GM19328 (cell line): ENCODE data around the gene YIPF1.

Experiments used
- ATAC-seq: cut with Tn5 transposase; IDR thresholded peaks from one replicate; pipeline ENCODE4 v1.9.1; 2021; ENCODE audit warnings: mild to moderate bottlenecking, moderate library complexity; ENCODE audit not compliant: unreplicated experiment

The YIPF1 gene

DNA sequence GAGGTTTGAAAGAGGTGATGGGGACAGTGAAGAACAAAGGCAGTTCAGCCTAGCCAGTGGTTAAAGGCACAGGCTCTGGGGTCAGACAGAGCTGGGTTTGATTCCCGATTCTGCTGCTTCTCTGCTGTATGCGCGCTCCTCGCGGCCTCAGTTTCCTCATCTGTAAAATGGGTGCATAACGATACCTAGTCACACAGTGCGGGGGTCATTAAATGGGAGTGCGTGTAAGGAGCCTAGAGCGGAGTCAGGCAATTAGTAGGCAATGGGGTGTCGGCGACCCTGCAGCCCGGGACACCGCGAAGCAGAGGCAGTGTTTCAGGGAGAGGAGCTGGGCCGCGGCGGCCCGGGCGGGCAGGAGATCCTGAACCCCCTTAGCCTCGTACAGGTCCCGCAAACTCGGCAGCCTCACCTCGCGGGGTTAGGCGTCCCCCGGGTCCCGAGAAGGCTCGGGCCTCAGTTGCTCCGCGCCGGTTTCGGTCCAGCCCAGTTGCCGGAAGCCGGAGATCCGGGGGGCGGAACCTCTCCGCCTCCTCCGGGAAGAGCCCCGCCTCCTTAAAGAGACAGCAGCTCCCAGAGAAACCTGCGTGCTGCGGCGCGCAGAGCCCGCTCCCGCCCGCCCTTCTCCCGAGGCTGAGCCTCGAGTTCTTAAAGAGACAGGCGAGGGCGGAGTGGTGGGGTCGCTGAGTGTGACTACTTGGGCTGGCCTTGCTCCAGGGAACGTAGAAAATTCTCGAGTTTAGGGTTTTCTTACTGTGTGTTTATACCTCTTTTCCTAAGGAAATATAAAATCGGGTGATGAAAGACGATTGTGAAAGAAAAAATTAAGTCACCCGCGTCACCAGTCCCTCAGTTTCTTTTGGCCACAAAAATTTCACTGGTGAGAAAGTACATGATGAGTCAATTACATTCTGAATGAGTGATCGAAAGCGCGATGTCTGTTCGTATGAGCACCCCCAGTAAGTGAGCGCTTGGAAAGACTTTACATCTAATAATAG lies at the start of gene YIPF1:
Gene YIPF1 (minus strand): TSS at position 494 of the 995 bp plus-strand sequence. CDS start 860 bp downstream, outside the sequence.
- ATAC-seq: peak; percentile 90

DNA sequence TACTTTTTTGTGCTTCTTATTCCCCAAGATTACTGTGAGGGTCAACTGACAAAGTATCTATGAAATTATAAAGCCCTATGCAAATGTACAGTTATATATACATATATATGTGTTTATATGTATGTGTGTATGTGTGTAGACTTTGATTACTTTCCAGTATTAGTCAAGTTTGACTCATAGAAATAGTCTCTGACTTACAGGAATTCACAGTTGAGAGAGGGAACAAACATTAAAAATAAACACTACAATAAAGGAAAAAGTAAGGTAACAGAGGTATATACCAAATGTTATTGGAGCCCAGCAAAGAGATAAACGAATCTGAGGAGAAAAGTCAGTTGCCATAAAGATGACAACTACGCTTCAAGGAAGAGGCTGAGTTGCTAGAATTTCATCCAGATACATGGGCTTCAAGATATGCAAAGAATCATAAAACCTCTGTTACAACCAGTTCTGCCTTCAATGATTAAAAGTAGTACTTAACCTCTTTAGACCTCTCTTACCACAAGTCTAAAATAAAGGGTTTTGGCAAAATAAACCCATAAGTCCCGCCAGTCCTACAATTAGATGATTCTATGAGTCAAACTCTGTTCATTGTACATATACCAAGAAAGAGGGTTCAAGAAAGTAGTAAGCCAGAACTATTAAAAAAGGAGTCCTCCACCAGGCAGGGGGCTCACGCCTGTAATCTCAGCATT lies 48.7 kb upstream of the YIPF1 start:
- ATAC-seq: no peak

DNA sequence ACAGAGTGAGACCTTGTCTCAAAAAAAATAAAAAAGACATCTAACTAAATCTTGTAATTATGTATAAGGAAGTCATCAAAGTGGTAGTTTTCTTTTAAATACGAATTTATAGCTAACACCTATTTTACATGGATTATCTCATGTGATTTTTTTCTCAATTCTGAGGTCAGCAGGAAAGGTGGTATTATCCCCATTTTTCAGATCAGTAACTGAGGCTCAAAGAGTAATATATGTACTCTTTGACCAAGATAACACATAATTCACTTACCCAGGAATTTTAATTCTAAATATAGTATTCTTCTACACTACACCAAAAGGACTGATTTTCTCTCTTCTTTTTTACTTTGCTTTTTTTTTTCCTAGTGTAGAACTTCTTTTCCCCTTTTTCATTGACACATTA lies 46.8 kb upstream of the YIPF1 start:
- ATAC-seq: no peak

DNA sequence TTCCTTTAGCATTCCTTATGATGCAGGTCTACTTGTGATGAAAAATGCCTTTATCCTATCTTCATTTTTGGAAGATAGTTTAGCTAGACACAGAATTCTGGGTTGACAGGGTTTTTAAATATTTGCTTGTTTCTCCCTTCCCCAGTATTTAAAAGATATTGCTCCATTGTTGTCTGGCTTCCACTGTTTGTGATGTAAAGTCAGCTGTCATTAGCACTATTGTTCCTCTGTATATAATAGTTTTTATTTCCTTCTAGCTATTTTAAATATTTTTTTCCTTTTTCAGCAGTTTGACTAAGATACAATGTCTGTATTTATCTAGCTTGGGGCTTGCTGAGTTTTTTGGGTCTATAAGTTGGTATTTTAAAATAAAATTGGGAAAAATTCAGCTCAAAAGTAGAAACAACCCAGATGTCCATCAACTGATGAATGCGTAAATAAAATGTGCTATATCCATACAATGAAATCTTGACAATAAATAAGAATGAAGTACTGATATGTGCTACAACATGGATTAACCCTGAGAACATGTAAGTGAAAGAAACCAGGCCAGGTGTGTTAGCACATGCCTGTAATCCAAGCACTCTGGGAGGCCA lies 44.7 kb upstream of the YIPF1 start:
- ATAC-seq: no peak

DNA sequence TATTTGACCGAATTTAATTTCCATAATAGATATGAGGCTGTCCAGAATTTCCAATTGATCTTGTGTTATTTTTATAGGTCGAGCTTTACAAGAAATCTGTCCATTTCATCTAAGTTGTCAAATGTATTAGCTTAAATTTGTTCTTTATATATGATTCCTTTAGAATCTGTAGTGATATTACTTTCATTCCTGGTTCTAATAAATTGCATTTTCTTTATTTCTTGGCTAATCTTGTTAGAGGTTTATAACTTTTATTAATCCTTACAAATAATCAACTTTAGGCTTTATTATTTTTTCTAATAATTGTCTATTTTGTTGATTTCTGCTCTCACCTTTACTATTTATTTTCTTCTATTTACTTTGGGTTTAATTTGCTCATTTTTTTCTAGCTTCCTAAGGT lies 41.9 kb upstream of the YIPF1 start:
- ATAC-seq: no peak

DNA sequence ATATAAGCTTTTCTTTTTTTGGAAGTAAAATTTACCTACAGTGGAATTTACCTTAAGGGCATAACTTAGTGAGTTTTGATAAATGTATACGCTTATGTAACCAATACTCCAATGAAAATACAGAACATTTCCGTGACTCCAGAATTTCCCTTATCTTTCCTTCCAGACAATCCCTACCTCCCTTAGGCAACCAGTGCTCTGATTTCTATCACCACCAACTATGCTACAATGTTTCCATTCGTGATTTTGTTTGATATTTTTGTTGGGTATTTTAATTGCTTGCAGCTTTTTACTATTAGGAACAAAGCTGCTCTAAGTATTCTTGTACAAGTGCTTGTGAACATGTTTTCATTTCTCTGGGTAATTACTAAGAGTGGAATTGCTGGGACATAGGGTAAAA lies 41.3 kb upstream of the YIPF1 start:
- ATAC-seq: no peak

DNA sequence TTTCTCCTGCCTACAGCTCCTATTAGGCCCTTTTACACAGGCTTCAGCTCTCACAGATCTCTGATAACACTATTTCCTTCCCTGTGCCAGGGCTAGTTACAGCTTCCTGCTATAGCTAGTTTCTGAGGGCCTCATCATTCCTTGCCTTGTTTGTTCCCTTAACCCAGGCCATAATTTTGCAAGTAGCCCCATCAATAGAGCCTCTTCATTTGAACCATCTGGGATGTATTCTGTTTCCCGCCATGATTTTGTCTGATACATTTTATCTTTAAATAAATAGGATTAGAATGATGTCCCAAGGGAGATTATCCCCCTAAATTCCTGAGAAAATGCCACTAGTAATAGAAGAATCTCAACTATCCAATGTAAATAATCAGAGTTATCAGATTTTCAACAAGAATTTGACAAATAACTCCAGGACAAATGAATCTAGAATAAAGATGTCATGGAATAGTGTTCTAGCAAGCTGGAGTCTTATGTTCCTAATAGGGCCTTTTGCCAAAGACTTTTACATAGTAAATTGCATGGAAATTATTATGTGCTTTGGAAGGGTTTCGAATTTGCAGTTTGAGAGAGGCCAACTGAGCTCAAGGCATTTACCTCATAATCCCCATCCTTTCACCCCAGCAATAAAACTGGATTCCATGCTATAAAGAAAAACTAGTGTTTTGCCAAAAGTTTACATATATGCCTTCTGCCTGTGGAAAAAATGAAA lies 39.8 kb upstream of the YIPF1 start:
- no peak for ATAC-seq

DNA sequence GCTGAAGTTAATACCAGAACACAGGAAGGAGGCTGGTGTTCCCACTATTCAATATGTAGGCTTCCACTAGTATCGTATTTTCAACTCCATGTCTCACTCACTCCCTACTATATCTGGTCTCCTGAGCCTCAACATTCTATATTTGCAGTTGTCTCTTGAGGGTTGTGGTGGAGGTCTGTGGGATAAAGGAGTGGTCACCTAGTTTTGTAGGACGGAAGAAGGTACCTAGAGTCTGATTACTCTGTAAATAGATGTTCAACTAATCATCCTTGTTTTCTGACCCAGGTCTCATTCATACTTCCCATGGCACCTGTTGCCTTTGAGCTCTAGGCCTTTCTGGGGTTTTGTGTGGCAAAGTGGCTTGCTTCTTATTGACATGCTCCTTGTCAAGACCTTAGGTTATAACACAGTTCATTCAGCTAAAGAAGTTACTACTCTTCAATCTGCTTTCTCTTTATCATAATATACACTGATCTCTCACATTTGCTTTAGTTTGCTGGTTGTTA lies 37.8 kb upstream of the YIPF1 start:
- ATAC-seq: no peak

DNA sequence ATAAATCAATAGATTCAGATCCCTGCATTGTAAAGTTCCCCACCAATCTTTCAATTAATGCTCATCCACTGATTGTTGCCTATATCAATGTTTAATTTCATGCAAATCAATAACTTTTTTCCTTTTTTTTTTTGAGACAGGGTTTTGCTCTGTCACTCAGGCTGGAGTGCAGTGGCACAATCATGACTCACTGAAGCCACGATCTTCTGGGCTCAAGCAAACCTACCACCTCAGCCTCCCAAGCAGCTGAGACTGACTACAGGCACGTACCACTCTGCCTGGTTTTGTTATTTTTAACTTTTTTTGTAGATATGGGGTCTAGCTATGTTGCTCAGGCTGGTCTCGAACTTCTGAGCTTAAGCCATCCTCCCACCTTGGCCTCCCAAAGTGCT lies 30.1 kb upstream of the YIPF1 start:
- ATAC-seq: no peak

DNA sequence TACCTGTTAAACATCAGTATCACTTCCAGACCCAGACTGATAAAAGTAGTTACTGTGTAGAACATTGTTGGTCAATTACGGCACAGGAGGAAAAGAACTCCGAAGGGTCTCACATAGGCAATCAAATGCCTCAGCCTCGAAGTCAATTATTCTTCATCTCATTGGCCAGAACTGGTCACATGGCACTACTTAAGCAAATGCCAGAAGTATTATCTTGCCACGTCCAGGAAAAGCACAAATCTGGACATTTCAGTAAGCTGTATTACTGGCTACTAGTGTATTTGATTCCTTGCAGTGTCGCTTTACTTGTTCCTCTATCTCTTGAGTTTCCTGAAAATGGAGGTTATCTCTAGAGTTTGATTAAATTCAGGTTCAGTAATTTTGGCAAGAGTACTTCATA lies 28.7 kb upstream of the YIPF1 start:
- ATAC-seq: no peak

DNA sequence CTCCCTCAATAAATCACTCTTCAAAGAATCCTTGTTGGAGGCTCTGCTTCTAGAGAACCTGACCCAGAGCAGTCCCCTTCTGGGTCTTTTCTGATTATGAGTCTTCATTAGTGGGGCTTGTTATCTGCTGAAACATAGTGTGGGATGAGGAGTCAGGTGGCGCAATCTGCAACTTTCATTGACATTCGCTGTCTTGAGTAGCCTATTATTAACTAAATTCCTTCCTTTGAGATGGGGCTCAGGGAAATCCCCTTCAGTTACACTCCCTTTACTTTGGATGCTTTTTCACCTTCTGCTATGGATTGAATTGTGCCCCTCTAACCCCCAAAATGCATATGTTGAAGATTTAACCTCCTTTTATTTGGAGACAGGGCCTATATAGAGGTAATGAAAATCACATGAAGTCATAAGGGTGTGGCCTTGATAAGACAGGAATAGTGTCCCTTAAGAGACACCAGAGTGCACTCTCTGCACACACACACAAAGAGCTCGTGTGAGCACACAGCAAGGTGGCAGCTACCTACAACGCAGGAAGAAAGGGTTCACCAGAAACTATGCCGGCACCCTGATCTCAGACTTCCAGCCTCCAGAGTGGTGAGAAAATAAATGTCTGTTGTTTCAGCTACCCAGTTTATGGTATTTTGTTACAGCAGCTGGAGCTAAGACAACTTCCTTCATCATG lies 23.9 kb upstream of the YIPF1 start:
- no peak for ATAC-seq

DNA sequence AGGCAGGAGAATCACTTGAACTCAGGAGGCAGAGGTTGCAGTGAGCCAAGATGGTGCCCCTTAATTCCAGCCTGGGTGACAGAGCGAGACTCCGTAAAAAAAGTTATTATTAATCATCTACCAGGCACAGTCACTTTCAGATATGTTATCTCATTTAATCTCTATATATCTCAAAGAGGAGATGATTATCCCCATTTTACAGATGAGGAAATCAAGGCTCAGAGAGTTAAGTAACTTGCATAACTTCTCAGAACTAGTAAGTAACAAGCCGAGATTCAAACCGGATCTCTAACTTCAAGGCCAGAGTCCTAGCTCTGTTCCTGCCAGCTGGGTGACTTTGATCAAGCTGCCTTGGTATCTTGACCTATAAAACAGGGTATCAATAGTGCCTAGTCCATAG lies 21.8 kb upstream of the YIPF1 start:
- no peak for ATAC-seq

DNA sequence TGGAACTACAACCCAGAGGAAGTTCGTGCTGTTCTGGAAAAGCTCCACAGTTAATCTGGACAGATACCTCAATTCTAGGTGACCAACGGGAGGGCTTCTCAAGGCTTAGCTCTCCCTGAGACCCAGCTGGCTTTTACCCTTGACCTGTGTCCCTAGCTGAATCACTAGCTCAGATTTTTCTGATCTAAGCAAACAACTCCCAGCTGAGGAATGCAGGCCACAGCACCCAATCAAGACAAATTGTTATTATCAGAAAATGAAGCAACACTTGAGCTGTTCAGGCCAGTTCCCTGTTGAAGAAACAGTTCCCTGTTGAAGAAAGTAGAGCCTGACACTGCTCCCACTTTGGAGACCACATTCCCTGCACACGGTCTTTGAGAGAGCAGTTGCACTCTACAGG lies 20.3 kb upstream of the YIPF1 start:
- no peak for ATAC-seq

DNA sequence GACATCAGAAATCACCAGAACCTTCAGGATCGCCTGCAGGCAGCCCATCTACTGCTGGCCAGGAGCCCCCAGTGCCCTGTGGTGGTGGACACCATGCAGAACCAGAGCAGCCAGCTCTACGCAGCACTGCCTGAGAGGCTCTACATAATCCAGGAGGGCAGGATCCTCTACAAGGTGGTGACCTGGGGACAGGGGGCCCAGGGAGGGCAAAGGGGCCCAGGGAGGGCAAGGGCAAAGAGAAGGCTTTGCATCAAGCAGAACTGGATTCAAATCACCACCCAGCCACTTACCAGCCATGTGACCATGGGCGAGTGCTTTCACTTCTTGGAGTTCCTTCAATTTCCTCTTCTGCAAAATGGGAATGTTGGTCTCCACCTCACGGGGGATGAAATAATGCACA lies 16.5 kb upstream of the YIPF1 start:
- no peak for ATAC-seq

DNA sequence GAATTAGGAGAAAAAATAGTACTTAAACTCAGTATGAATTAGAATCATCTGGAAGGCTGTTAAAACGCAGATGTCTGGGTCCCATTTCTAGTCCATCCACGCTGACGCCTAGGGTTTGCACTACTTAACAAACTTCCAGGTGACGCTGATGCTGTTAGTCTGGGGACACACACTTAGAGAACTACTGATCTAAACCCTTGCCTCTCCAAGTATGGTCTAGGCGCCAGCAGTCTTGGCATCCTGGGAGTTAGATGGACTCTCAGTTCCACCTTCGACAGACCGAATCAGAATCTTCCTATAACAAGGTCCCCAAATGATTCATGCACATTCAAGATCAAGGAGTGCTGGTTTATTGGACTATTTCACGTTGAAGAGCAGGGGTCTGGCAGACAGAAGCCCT lies 15.9 kb upstream of the YIPF1 start:
- no peak for ATAC-seq

DNA sequence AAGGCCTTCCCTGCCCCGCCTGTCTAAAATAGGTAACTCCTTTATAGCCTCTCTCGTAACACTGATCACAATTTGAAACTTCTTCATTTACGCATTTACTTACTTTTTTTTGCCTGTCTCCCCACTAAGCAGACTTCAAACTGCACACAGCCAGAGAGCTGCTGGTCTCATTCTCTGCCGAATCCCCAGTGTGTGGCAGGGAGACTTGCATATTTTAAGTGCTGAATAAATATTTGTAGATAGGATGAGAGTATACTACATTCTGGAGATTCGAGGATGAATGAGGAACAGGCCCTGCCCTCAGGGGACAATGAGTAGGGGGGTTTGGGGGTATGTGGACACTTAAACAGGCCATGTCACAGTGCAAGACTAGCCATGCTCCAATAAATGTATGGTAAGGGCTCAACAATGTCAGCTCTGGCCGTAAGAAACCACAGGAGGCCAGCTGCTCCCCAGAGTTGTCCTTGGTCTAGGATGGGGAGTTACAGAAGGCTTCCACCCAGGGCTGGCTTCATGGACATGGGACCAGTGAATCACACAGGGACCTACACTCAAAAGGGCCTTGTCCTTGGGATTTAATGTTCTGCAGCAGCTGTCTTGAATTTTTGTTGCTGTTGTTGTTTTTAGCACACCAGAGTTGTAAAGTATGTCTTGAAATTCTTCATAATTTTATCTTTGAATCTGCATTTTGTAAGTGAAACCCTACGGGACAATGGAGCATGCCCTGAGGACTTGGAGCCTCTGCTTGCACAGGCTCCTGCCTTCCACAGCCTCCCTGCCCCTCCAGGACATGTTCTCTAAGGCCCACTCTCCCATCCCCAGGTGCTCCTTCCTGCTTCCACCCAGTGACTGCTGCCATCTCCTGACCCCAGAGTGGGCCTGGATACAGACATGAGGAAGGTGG lies 12.9 kb upstream of the YIPF1 start:
- no peak for ATAC-seq

DNA sequence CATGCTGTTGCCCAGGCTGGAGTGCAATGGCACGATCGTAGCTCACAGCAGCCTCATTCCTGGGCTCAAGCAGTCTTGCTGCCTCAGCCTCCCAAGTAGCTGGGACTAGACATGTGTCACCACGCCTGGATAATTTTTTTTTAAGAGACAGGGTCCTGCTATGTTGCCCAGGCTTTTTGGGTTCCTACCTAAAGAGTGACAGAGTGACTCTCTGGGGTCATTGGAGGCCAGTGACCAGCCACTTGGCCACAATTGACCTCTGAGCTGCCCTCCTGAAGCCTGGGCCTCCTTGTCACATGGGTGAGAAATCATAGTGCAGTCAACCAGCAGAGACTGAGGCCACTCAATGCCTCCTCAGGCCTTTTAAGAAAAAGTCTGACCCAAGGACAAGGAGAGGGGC lies 10.1 kb upstream of the YIPF1 start:
- ATAC-seq: no peak

DNA sequence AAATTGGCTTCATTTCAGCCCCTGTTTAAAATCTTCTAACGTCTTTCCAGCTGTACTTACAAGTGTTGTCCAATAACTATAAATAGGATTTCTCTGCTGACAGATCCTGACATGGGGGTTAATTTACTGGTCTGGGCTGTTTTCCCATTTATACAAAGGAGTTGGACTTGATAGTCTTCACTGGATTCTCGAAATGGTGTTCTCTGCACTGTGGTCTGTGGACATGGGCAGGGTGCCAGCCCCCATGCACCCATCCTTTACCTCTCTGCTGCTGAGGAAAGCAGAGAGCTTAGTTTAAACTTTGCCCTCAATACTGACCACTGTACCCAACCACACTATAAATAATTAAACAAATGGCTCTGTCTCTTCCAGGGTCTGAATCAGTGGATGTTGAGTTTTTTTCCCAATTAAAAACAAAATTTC lies 9.6 kb upstream of the YIPF1 start:
- no peak for ATAC-seq

DNA sequence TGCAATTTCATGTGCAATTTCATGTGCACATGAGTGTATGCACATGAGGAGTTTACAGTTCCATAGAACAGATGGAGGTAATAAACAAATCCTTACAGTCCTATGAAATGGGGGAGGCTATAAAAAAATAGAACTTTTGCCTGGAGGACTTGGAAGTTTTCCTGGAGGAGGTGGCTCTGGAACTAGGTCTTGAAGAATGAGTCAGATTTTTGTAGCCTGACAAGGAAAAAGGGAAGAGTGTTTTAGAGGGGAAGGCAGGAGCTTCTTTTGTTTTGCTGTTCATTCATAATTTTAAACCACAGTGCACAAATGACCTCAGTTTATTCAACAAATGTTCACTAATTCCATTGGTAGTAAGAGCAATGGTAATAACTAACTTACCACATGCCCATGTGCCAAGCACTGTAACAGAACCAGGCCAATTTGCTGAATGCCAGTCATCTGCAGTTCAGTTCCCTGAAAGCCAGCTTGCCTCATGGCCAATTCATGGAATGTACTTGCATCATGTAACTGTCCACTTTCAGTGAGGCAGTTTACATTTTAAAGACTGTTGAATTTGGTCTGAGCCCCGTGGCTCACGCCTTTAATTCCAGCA lies 7.1 kb upstream of the YIPF1 start:
- no peak for ATAC-seq
